ENCODE data around the gene CACNA1A.

- TF ChIP-seq, protein P1, sequence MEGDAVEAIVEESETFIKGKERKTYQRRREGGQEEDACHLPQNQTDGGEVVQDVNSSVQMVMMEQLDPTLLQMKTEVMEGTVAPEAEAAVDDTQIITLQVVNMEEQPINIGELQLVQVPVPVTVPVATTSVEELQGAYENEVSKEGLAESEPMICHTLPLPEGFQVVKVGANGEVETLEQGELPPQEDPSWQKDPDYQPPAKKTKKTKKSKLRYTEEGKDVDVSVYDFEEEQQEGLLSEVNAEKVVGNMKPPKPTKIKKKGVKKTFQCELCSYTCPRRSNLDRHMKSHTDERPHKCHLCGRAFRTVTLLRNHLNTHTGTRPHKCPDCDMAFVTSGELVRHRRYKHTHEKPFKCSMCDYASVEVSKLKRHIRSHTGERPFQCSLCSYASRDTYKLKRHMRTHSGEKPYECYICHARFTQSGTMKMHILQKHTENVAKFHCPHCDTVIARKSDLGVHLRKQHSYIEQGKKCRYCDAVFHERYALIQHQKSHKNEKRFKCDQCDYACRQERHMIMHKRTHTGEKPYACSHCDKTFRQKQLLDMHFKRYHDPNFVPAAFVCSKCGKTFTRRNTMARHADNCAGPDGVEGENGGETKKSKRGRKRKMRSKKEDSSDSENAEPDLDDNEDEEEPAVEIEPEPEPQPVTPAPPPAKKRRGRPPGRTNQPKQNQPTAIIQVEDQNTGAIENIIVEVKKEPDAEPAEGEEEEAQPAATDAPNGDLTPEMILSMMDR (IDR thresholded peaks at IDR 0.05) = no peak
- no peak for TF ChIP-seq POLR2A (IDR thresholded peaks at IDR 0.05)
These were observed 346.6 kb downstream of the CACNA1A start for GRCh38 chr19:13159713-13160112.
